NCI-H2171 (cell line): ENCODE data around the gene SLX4IP.

Experiments used
- DNase-seq: peaks from one replicate; lab custom pipeline; 2025; lab: John Stamatoyannopoulos, UW

Gene SLX4IP

DNA sequence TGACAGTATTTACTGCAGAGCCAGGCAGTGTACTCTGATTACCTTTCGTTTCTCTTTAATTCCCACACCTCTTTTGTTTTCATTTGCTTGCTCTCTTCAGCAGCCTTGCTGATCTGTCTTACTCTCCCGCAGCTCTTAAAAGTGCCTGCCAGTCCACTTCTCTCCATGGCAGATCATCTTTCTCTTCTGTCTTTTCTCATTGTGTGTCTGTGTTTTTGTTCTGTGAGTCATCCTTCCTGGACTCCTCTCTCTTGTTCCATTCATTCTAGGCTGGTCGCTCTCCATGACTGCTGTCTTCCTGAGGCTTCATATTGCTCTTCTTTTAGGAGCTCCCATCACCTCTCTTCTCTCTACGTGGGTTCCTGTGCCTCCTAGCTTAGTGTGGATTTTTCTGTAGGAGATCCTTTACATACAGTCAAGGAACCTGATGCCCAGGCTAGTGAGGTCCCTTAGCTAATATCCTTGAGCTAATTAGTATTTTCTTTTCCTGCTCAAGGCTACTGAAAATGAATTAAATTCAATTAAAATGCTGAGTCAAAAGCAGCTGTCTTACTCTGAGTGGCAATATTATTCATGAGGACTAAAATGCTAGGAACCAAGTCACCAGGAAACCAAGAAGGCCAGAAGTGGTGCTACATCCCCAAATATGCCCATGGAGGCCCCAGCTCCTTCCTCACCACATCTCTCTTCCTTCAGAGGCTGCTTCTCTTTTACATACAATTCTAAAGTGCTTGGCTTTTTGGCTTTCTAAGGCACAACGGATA is 86.1 kb downstream of the SLX4IP start:
- no peak for DNase-seq

DNA sequence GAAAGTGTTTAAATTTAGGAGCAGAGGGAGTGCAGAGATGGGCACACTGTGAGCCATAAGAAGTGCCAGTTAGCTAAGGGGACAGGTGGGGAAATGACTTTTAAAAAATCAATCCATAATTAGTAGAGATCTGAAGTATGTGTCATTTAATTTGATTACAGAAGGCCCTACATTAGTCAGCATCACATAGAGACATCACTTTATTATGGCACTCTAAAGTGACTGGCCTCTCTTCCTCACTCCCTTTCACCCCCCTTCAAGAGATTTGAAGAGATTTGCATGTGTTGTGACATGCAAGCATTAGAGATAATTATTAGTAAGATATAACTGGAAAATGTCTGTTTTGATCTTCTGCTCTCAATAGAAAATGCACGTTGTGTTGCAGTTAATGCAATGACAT is 86.7 kb downstream of the SLX4IP start:
- no peak for DNase-seq

DNA sequence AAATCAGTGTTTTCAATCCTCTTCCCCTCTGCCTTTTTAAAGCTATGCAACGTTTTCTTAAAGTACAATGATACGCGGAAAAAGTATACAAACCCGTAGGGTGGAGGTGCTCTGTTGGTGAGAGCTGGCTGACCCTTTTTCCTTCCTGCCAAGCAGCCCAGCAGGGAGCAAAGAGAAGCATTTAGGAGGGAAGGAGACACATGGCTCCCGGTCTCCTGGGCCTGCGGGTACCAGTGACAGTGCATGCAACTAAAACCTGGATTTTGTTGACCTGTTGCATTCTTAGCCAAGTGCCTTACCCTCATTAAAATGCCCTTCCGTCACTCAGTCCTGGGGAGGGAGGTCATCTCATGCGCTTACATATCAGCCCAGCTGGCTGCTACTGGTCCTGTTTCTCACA is 87.2 kb downstream of the SLX4IP start:
- no peak for DNase-seq

GRCh38 chr20:10523443-10523842 is 88.3 kb downstream of the SLX4IP start:
- no peak for DNase-seq

DNA sequence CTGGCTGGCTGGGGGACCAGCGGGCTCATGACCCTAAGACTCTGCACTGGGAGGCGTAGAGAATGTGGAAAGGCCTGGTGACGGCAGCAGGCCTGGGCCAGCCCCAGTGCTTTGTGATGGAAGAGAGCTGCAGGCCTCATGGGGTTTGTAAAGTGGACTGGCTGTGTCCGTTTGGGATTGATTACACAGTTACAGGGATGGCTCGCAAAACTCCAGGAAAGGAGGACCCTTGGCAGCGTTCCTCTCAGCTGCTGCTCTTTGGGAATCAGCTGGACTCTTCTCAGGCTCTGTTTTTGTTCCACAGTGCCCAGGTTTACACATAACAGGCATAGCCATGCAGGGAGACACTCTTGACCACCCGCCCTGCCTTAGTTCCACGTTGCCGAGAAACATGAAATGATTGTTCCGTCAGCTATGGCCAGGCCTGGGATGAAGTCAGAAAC is 89.0 kb downstream of the SLX4IP start:
- no peak for DNase-seq

- DNase-seq = no peak
Measured at GRCh38 chr20:10524643-10525042, 89.5 kb downstream of the SLX4IP start.

- DNase-seq = peak; percentile 46
Measured at GRCh38 chr20:10527781-10528180, 92.7 kb downstream of the SLX4IP start.

DNA sequence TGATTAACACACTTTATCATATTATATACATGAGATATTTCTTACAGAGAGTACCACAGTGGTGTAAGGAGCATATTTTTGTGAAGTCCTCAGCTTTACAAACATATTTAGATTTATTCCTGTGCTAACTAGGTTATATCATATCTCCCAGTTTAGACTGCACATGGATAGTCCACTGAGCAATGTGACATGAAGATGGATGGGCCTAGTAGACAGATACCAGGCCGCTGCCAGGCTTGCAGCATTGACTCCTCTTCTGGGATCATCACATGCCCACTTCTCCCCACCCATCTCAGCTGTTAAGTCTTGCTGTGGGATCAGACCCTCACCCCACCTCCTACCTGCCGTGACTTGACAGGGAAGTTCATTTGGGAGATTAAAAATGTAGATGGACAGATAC is 95.8 kb downstream of the SLX4IP start:
- no peak for DNase-seq

- DNase-seq = no peak
Measured at GRCh38 chr20:10531848-10532247, 96.7 kb downstream of the SLX4IP start.

DNA sequence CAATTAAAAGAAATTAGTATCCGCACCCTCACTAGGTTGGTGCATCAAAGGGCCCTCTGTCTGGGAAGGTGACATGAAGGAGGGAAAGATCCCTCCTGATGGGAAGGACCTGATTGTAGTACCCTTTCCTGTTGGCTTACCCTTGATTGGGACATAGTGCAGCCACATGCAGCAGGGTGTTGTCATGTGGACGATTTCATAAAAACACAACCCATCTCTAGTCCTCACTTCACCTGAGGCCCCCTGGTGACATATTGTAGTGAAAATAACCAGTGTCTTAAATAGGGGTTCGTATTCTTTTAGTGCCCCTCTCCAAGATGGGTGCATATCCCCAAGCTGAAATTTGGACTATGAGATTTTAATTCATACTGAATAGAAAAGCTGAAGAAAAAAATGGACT is 97.3 kb downstream of the SLX4IP start:
- DNase-seq = no peak

GRCh38 chr20:10536531-10536930 is 101.4 kb downstream of the SLX4IP start:
- DNase-seq = peak; percentile 39

DNA sequence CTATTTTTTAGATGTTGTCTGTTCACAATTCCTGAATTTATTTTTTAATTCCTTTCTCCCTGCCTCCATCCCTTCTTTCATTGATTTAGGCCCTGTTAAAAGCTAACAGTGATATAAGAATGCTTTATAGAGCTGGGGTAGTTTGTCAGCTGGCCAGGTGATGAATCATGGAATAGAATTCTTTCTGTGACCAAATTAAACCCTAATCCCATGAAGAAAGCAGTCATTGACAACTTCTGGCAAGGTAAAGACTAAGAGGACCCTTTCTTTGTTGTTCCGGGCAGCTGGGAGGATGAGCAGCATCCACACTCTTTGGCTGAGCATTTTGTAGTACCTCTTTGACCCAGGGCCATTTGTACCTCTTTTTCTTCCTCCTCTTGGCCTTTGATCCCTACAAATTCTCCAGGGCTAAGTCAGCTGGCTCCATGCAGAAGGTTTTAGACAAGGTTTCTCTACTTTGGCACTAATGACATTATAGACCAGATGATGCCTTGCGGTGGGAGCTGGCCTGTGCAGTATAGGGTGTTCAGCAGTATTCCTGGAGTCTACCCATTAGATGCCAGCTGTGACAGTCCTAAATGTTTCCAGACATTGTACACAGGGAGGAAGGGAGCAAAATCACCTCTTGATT is 102.9 kb downstream of the SLX4IP start:
- no peak for DNase-seq

DNA sequence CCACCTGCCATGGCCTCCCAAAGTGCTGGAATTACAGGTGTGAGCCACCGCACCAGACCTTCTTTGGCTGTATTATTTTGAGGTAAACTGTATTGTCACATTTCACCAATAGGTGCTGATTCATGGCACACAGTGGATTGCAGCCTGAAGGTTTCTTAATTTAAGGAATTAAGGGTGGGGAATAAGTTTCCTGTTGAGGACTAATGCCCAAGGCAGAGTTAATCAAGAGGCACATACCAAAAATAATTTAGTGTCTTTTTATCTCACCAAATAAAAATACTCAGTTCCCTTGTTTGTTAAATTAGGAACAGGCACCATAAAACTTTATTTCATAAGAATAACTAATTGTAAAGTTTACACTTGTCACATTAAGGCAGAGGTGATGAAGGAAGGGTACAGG is 103.7 kb downstream of the SLX4IP start:
- no peak for DNase-seq

- no peak for DNase-seq
Measured at GRCh38 chr20:10539818-10540553, 104.9 kb downstream of the SLX4IP start.

GRCh38 chr20:10540636-10541493 is 105.8 kb downstream of the SLX4IP start:
- DNase-seq = no peak

GRCh38 chr20:10541668-10542411 is 106.7 kb downstream of the SLX4IP start:
- no peak for DNase-seq

GRCh38 chr20:10542442-10542841 is 107.3 kb downstream of the SLX4IP start:
- no peak for DNase-seq

DNA sequence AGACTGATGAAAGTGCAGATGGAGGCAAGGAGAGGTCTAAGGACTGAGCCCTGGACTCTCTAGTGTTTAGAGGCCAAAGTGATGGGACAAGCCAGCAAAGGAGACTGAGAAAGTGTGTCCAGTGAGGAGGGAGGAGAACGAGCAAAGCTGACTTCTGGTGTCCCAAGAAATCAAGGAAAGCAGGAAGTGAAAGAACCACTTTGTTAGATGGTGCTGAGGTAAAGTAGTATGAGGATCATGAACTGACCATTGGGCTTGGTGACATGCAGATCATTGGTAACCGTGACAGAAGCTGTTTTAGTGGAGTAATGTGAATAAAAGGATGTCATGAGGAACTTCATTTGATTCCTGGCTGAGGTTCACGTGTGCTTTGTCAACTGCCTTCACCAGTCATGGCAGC is 108.4 kb downstream of the SLX4IP start:
- no peak for DNase-seq

GRCh38 chr20:10547276-10548114 is 112.4 kb downstream of the SLX4IP start:
- DNase-seq = no peak

DNA sequence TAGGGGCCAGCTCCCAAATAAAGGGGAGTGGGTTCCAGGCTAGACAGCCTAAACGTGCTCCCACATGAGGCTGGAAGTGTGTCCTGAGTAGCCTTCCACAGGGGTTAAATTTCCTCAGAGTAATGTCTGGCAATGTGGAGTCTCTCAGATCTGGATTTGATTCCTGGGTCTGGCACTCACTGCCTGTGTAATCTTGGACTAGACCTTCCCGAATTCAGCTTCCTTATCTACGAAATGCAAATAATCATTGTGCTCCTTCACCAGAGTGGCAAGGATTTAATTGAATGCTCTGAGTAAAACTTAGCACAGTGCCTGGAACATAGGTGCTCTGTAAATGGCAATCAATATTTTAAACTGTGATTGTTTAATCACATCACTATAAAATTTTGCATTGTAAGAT is 114.4 kb downstream of the SLX4IP start:
- no peak for DNase-seq
